ENCODE measurements around the gene CNDP1. TPM values are rescaled to one million over a fixed set of nuclear protein-coding genes. Genes with fewer than 3 reads are reported as not detected.

CNDP1 gene
- polyA plus RNA-seq, 4 donors: 0.20 to 1.6 (median 0.81) TPM

GRCh38 chr18:74611765-74612164, 77.5 kb downstream of the CNDP1 start:
- DNase-seq (ENCODE audit: low read depth in 4 of 4, low spot score in 3 of 4): no peak

GRCh38 chr18:74613381-74613780, 79.1 kb downstream of the CNDP1 start:
- no peak for DNase-seq (ENCODE audit: low read depth in 4 of 4, low spot score in 3 of 4)

GRCh38 chr18:74616494-74616893, 82.2 kb downstream of the CNDP1 start:
- DNase-seq (ENCODE audit: low read depth in 4 of 4, low spot score in 3 of 4): no peak

- DNase-seq (ENCODE audit: low read depth in 4 of 4, low spot score in 3 of 4): no peak
Observed at GRCh38 chr18:74617486-74617885, 83.2 kb downstream of the CNDP1 start.

- DNase-seq (ENCODE audit: low read depth in 4 of 4, low spot score in 3 of 4): no peak
Observed at GRCh38 chr18:74622072-74622471, 87.8 kb downstream of the CNDP1 start.

- DNase-seq (ENCODE audit: low read depth in 4 of 4, low spot score in 3 of 4): no peak
Observed at GRCh38 chr18:74623047-74623816, 88.9 kb downstream of the CNDP1 start.

GRCh38 chr18:74624466-74624865, 90.2 kb downstream of the CNDP1 start:
- no peak for DNase-seq (ENCODE audit: low read depth in 4 of 4, low spot score in 3 of 4)

- DNase-seq (ENCODE audit: low read depth in 4 of 4, low spot score in 3 of 4): no peak
Observed at GRCh38 chr18:74625157-74625556, 90.9 kb downstream of the CNDP1 start.

GRCh38 chr18:74626049-74626874, 92.0 kb downstream of the CNDP1 start:
- DNase-seq (ENCODE audit: low read depth in 4 of 4, low spot score in 3 of 4): no peak

GRCh38 chr18:74630804-74631203, 96.5 kb downstream of the CNDP1 start:
- no peak for DNase-seq (ENCODE audit: low read depth in 4 of 4, low spot score in 3 of 4)

- DNase-seq (ENCODE audit: low read depth in 4 of 4, low spot score in 3 of 4): peak in 1 of 4 donors; percentile 19
Observed at GRCh38 chr18:74631212-74631611, 96.9 kb downstream of the CNDP1 start.

- DNase-seq (ENCODE audit: low read depth in 4 of 4, low spot score in 3 of 4): no peak
Observed at GRCh38 chr18:74631623-74632350, 97.5 kb downstream of the CNDP1 start.

GRCh38 chr18:74632351-74632679, 98.0 kb downstream of the CNDP1 start:
- no peak for DNase-seq (ENCODE audit: low read depth in 4 of 4, low spot score in 3 of 4)

- no peak for DNase-seq (ENCODE audit: low read depth in 4 of 4, low spot score in 3 of 4)
Observed at GRCh38 chr18:74632856-74633255, 98.6 kb downstream of the CNDP1 start.

- DNase-seq (ENCODE audit: low read depth in 4 of 4, low spot score in 3 of 4): no peak
Observed at GRCh38 chr18:74633652-74634352, 99.5 kb downstream of the CNDP1 start.

- peak in 1 of 4 donors; percentile 49 for DNase-seq (ENCODE audit: low read depth in 4 of 4, low spot score in 3 of 4)
Observed at GRCh38 chr18:74635224-74635975, 101.1 kb downstream of the CNDP1 start.

All from left renal pelvis (tissue), 4 donors.